H1 (cell line): ENCODE results near the gene TPP2. TPM values are rescaled to one million over a fixed set of nuclear protein-coding genes. Genes with fewer than 3 reads are reported as not detected.

Experiments used
- CTCF ChIA-PET: fragments of 300-600 bp; sonication (Branson Sonifier 250); formaldehyde crosslinking; loops from one replicate; lab custom pipeline; 2021; ENCODE audit not compliant: partially characterized antibody; lab: Charles Lee
- POLR2A ChIA-PET: fragments of 300-600 bp; sonication (Branson Sonifier 250); formaldehyde crosslinking; loops from one replicate; lab custom pipeline; 2021; ENCODE audit warnings: inconsistent platforms; ENCODE audit not compliant: partially characterized antibody; lab: Charles Lee
- DNase-seq, 2 experiments: peaks; one replicate each; pipeline versions ENCODE4 v3.0.0 to v3.0.0-alpha.2; 2010 to 2022; ENCODE audit warnings: low spot score in 2 of 2, low read depth in 1 of 2, mixed read lengths in 1 of 2
- FAIRE-seq: peaks from 2 replicates; lab custom pipeline; 2011; peaks lifted over from hg19 to GRCh38; lab: Jason Lieb, UNC
- H2AFZ ChIP-seq: 2 replicates; pipeline ENCODE4 v1.8.1; 2012; ENCODE audit warnings: low read length, inconsistent platforms
- H2AK5ac ChIP-seq: 2 replicates; pipeline ENCODE4 v1.6.1; 2013; ENCODE audit warnings: low read depth, low read length
- H2BK120ac ChIP-seq: replicated peaks from 2 replicates; pipeline ENCODE3; 2013; ENCODE audit warnings: low read depth, low read length, inconsistent platforms
- H2BK12ac ChIP-seq: 2 replicates; pipeline ENCODE4 v1.6.1; 2013; ENCODE audit warnings: low read depth, low read length
- H2BK15ac ChIP-seq: 2 replicates; pipeline ENCODE4 v1.6.1; 2013; ENCODE audit warnings: low read length
- H2BK20ac ChIP-seq: 2 replicates; pipeline ENCODE4 v1.6.1; 2013; ENCODE audit warnings: low read length
- H2BK5ac ChIP-seq: 2 replicates; pipeline ENCODE4 v1.6.1; 2013; ENCODE audit warnings: low read depth, low read length
- H3K14ac ChIP-seq: 2 replicates; pipeline ENCODE4 v1.6.1; 2013; ENCODE audit warnings: inconsistent platforms; ENCODE audit not compliant: insufficient read length
- H3K18ac ChIP-seq: 2 replicates; pipeline ENCODE4 v1.6.1; 2013; ENCODE audit warnings: low read length; ENCODE audit errors: extremely low read depth
- H3K23ac ChIP-seq: 2 replicates; pipeline ENCODE4 v1.6.1; 2013; ENCODE audit warnings: inconsistent platforms; ENCODE audit not compliant: insufficient read length
- H3K23me2 ChIP-seq: 2 replicates; pipeline ENCODE4 v1.6.1; 2013; ENCODE audit warnings: low read depth, low read length
- H3K27ac ChIP-seq: 2 replicates; pipeline ENCODE4 v1.6.1; 2011; ENCODE audit warnings: low read depth, low read length, inconsistent platforms
- H3K27me3 ChIP-seq, 4 experiments: replicated peaks in 1 of 4; 1 replicate in 1 of 4; 2 replicates in 3 of 4; pipeline versions ENCODE4 v1.6.1 to v1.8.1; 2011 to 2013; ENCODE audit warnings: low read length in 3 of 4, mild to moderate bottlenecking in 3 of 4, inconsistent platforms in 2 of 4, mixed read lengths in 2 of 4, moderate library complexity in 1 of 4; ENCODE audit not compliant: control insufficient read depth in 3 of 4, insufficient read depth in 3 of 4; ENCODE audit errors: extremely low read depth in 1 of 4
- H3K36me3 ChIP-seq, 4 experiments: 2 replicates each; pipeline versions ENCODE4 v1.6.1 to v1.8.1; 2011 to 2013; ENCODE audit warnings: mild to moderate bottlenecking in 4 of 4, low read length in 3 of 4, moderate library complexity in 2 of 4, control low read depth in 1 of 4, inconsistent platforms in 1 of 4; ENCODE audit not compliant: insufficient read depth in 4 of 4, control insufficient read depth in 2 of 4
- H3K4ac ChIP-seq: replicated peaks from 2 replicates; pipeline ENCODE3; 2013; ENCODE audit warnings: low read length, low read depth, mixed read lengths, inconsistent platforms; ENCODE audit not compliant: insufficient read length
- H3K4me1 ChIP-seq, 4 experiments: replicated peaks in 1 of 4; 1 replicate in 1 of 4; 2 replicates in 3 of 4; pipeline versions ENCODE4 v1.6.1 to v1.8.1; 2011 to 2013; ENCODE audit warnings: low read length in 3 of 4, inconsistent platforms in 2 of 4, mixed read lengths in 1 of 4; ENCODE audit not compliant: insufficient read depth in 4 of 4, control insufficient read depth in 3 of 4
- H3K4me2 ChIP-seq, 2 experiments: 2 replicates each; pipeline versions ENCODE4 v1.6.1 to v1.8.1; 2011 to 2013; ENCODE audit warnings: low read depth in 2 of 2, low read length in 2 of 2, control low read depth in 1 of 2, inconsistent platforms in 1 of 2, mild to moderate bottlenecking in 1 of 2; ENCODE audit not compliant: insufficient read depth in 1 of 2
- H3K4me3 ChIP-seq, 4 experiments: fragments of 200-600, 300-600 bp in 1 of 4; sonication (generic), shearing (Covaris generic), sonication (Bioruptor Twin) in 1 of 4; 2 replicates each; pipeline versions ENCODE4 v1.5.1 to v1.8.1; 2011 to 2016; ENCODE audit warnings: low read length in 4 of 4, low read depth in 3 of 4, control low read depth in 2 of 4, inconsistent platforms in 2 of 4, mild to moderate bottlenecking in 2 of 4, mixed read lengths in 1 of 4, moderate library complexity in 1 of 4; ENCODE audit not compliant: insufficient read depth in 2 of 4; ENCODE audit errors: extremely low read depth in 1 of 4
- H3K56ac ChIP-seq: replicated peaks from 2 replicates; pipeline ENCODE3; 2013; ENCODE audit warnings: low read depth, mild to moderate bottlenecking, mixed read lengths, low read length, inconsistent platforms; ENCODE audit not compliant: insufficient read length
- H3K79me1 ChIP-seq: 2 replicates; pipeline ENCODE4 v1.6.1; 2013; ENCODE audit warnings: low read depth, low read length, control low read depth
- H3K79me2 ChIP-seq, 2 experiments: 2 replicates each; pipeline versions ENCODE4 v1.6.1 to v1.8.1; 2012 to 2013; ENCODE audit warnings: low read length in 2 of 2, mild to moderate bottlenecking in 2 of 2, inconsistent platforms in 1 of 2; ENCODE audit not compliant: insufficient read depth in 2 of 2, control insufficient read depth in 1 of 2
- H3K9ac ChIP-seq, 4 experiments: replicated peaks in 1 of 4; 1 replicate in 1 of 4; 2 replicates in 3 of 4; pipeline versions ENCODE4 v1.6.1 to v1.8.1; 2011 to 2013; ENCODE audit warnings: low read depth in 3 of 4, low read length in 3 of 4, control low read depth in 2 of 4, mild to moderate bottlenecking in 2 of 4, moderate library complexity in 2 of 4, inconsistent platforms in 1 of 4; ENCODE audit errors: extremely low read depth in 1 of 4
- H3K9me3 ChIP-seq, 2 experiments: 2 replicates each; pipeline versions ENCODE4 v1.6.1 to v1.8.1; 2012 to 2013; ENCODE audit warnings: mild to moderate bottlenecking in 2 of 2, moderate library complexity in 2 of 2, control low read depth in 1 of 2, inconsistent platforms in 1 of 2, low read depth in 1 of 2, low read length in 1 of 2, mixed read lengths in 1 of 2; ENCODE audit not compliant: insufficient read depth in 2 of 2
- H4K20me1 ChIP-seq, 2 experiments: replicated peaks in 1 of 2; 2 replicates each; pipeline versions ENCODE3 to v1.8.1; 2011 to 2013; ENCODE audit warnings: inconsistent platforms in 2 of 2, low read length in 2 of 2, mild to moderate bottlenecking in 1 of 2; ENCODE audit not compliant: insufficient read depth in 2 of 2, control insufficient read depth in 1 of 2
- H4K5ac ChIP-seq: 2 replicates; pipeline ENCODE4 v1.6.1; 2013; ENCODE audit warnings: low read length, low read depth, mixed read lengths, inconsistent platforms; ENCODE audit not compliant: insufficient read length
- H4K8ac ChIP-seq: 2 replicates; pipeline ENCODE4 v1.8.0; 2013; ENCODE audit warnings: mild to moderate bottlenecking, moderate library complexity, low read length, inconsistent platforms; ENCODE audit not compliant: insufficient read depth; ENCODE audit errors: extremely low read depth
- H4K91ac ChIP-seq: replicated peaks from 2 replicates; pipeline ENCODE3; 2013; ENCODE audit warnings: low read length, mixed read lengths, inconsistent platforms; ENCODE audit not compliant: insufficient read length
- ATF3 ChIP-seq: IDR thresholded peaks from 2 replicates; pipeline ENCODE4 v1.6.1; 2011; ENCODE audit warnings: low read depth, mild to moderate bottlenecking, low read length; ENCODE audit not compliant: insufficient read depth
- CEBPB ChIP-seq: IDR thresholded peaks from 2 replicates; pipeline ENCODE4 v1.6.1; 2012; ENCODE audit warnings: low read depth, low read length
- CTCF ChIP-seq, 3 experiments: IDR thresholded peaks; 1 replicate in 2 of 3; 2 replicates in 1 of 3; pipeline versions ENCODE4 v1.5.1 to v1.6.1; 2011; ENCODE audit warnings: low read length in 3 of 3, mild to moderate bottlenecking in 3 of 3, inconsistent platforms in 2 of 3, low read depth in 1 of 3, moderate library complexity in 1 of 3; ENCODE audit not compliant: insufficient read depth in 1 of 3; ENCODE audit errors: control extremely low read depth in 1 of 3
- EGR1 ChIP-seq: IDR thresholded peaks from 2 replicates; pipeline ENCODE4 v1.6.1; 2011; ENCODE audit warnings: low read depth, low read length, borderline replicate concordance
- FOSL1 ChIP-seq: IDR thresholded peaks from 2 replicates; pipeline ENCODE4 v1.6.1; 2011; ENCODE audit warnings: mild to moderate bottlenecking, low read depth, low read length, moderate library complexity; ENCODE audit not compliant: insufficient read depth
- GTF2F1 ChIP-seq: IDR thresholded peaks from 2 replicates; pipeline ENCODE4 v1.6.1; 2012; ENCODE audit warnings: low read depth, low read length, improper control_type of control experiment, borderline replicate concordance
- KDM5A ChIP-seq: fragments of 200-600 bp; IDR thresholded peaks from 2 replicates; pipeline ENCODE4 v1.7.1; 2012; ENCODE audit warnings: mild to moderate bottlenecking, low read length, inconsistent platforms, mixed read lengths
- POU5F1 ChIP-seq: IDR thresholded peaks from 2 replicates; pipeline ENCODE4 v1.6.1; 2011; ENCODE audit warnings: low read depth, mild to moderate bottlenecking, low read length, moderate library complexity
- RXRA ChIP-seq: IDR thresholded peaks from 2 replicates; pipeline ENCODE4 v1.6.1; 2011; ENCODE audit warnings: low read depth, mild to moderate bottlenecking, low read length, moderate library complexity; ENCODE audit not compliant: insufficient read depth
- SP1 ChIP-seq: IDR thresholded peaks from 2 replicates; pipeline ENCODE4 v1.6.1; 2011; ENCODE audit warnings: low read depth, low read length
- SP2 ChIP-seq: IDR thresholded peaks from 2 replicates; pipeline ENCODE4 v1.6.1; 2012; ENCODE audit warnings: mild to moderate bottlenecking, low read length, inconsistent platforms
- SP4 ChIP-seq: IDR thresholded peaks from 2 replicates; pipeline ENCODE4 v1.6.1; 2012; ENCODE audit warnings: low read length, inconsistent platforms
- TEAD4 ChIP-seq: IDR thresholded peaks from 2 replicates; pipeline ENCODE4 v1.6.1; 2012; ENCODE audit warnings: low read depth, low read length, inconsistent platforms, mixed read lengths
- WGBS, 2 experiments: shearing (Covaris generic) in 1 of 2; methylation state at CpG; one replicate each; pipeline versions ENCODE4 v1.1.6 to v1.1.7; 2013 to 2015; ENCODE audit warnings: low lambda C conversion rate in 2 of 2, mixed read lengths in 2 of 2, inconsistent platforms in 1 of 2, low coverage in 1 of 2, missing lambda C conversion rate in 1 of 2; ENCODE audit not compliant: insufficient replicate concordance in 2 of 2, insufficient coverage in 1 of 2, insufficient read length in 1 of 2; ENCODE audit errors: extremely low coverage in 1 of 2, missing lambda C conversion rate in 1 of 2; 5-methylcytosine and 5-hydroxymethylcytosine counted together
- polyA plus RNA-seq, 7 experiments: library from polyadenylated mRNA; depleted of rRNA in 3 of 7; stranded (reverse) in 5 of 7; unstranded in 2 of 7; fragments of >200 nt in 5 of 7; fragments of 200-250 nt in 2 of 7; gene quantifications; 1 replicate in 5 of 7; 2 replicates in 1 of 7; 4 replicates in 1 of 7; pipeline versions ENCODE4 v1.2.1 to v1.2.3, GENCODE V29; 2011 to 2013; ENCODE audit warnings: missing spikeins in 2 of 7, mixed read lengths in 2 of 7
- total RNA-seq: library from RNA; stranded (reverse); fragmentation: NEBNext Ultra II Directional; extraction: Animal tissue kit (Norgen Biotek cat#: 25700); gene quantifications from 2 replicates; pipeline ENCODE4 v1.2.1, GENCODE V29; 2021

TPP2 gene
- total and polyA plus RNA-seq, 2 of the 8 experiments (the other 6 are each of a cell fraction or from before 2014, with no cell fraction given), result 15.9 to 85.7 TPM

- Histone ChIP-seq H4K8ac (no peak overlapping the region), H3K4me3 (no peak overlapping the region), H4K20me1 (no peaks in the 10 kb centered on the region), H3K23ac (no peak overlapping the region), H3K18ac (no peak overlapping the region), H2BK120ac (no peak overlapping the region), H3K9me3 (no peaks in the 10 kb centered on the region; a peak in 1 of 4 replicates), H3K79me1 (no peaks in the 10 kb centered on the region), H4K91ac (no peak overlapping the region), H3K4me1 (no peaks in the 10 kb centered on the region), H2AK5ac (no peak overlapping the region), H3K27ac (no peak overlapping the region), H3K14ac (no peak overlapping the region), H3K36me3 (no peaks in the 10 kb centered on the region), H2BK12ac (no peak overlapping the region), H2BK15ac (no peak overlapping the region), H3K4ac (no peak overlapping the region), H2BK20ac (no peak overlapping the region), H2AFZ (no peak overlapping the region), H3K79me2 (no peaks in the 10 kb centered on the region), H3K23me2 (no peaks in the 10 kb centered on the region), H3K56ac (no peak overlapping the region), H3K9ac (no peak overlapping the region), H4K5ac (no peak overlapping the region), H3K4me2 (no peak overlapping the region), H3K27me3 (no peaks in the 10 kb centered on the region), H2BK5ac (no peak overlapping the region)
- WGBS, 2 experiments, result 85% methylated on average over 4 of the region's 4 CpGs; no CpG with 5 or more reads in 1 of the 2 experiments
- FAIRE-seq (no peak), DNase-seq (no peak)
- ChIA-PET CTCF (interaction anchor here (1.1 kb wide), 1 partner anchor 11 kb away, joined by 3 read pairs; no protein-coding TSS in a partner anchor), POLR2A (no interaction called here)
- TF ChIP-seq EGR1 (no peak), SP2 (no peak), CEBPB (no peak), SP1 (no peak), FOSL1 (no peak), KDM5A (no peak), GTF2F1 (no peak), ATF3 (no peak), SP4 (no peak), RXRA (no peak), TEAD4 (no peak), CTCF (IDR thresholded peaks at IDR 0.05; ENCODE audit: control extremely low read depth in 1 of 3, insufficient read depth in 1 of 3, low read depth in 1 of 3, low read length in 3 of 3) (no peak), POU5F1 (no peak)
Observed at GRCh38 chr13:102707467-102707866, 110.7 kb downstream of the TPP2 start.
